Activated CD4-positive, alpha-beta T cell treated with anti-CD3 and anti-CD28 coated beads, Interleukin-2, Interleukin-6, amounts not matched to agents 100 ng/mL and 50 ng/mL, durations not matched to agents 16 hours and 8 hours (primary cell): ENCODE data around the gene TGFB2.

Source experiments
- DNase-seq: peaks from one replicate; pipeline ENCODE4 v3.0.0-alpha.2; 2020

Gene TGFB2

GRCh38 chr1:218394989-218395388 is 49.9 kb downstream of the TGFB2 start:
- DNase-seq, result no peak

DNA sequence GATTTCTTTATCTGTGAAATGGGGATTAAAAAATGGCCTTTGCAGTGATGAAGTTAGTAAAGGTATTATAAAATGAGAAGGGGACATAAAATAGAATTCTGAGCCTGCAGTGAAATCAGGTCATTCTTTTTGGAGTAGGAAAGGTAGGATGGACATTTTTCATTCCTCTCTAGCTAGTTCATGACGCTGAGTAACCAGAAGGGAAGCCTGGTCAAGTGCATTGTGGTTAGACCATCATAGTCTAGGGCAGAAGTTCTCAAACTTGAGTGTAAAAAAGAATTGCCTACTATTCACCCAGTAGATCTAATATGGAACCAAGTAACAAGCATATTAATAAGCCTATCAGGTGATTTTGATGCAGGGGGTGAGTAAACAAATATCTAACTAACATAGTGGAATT is 50.8 kb downstream of the TGFB2 start:
- no peak for DNase-seq

GRCh38 chr1:218397752-218398339 is 52.7 kb downstream of the TGFB2 start:
- DNase-seq, result no peak

DNA sequence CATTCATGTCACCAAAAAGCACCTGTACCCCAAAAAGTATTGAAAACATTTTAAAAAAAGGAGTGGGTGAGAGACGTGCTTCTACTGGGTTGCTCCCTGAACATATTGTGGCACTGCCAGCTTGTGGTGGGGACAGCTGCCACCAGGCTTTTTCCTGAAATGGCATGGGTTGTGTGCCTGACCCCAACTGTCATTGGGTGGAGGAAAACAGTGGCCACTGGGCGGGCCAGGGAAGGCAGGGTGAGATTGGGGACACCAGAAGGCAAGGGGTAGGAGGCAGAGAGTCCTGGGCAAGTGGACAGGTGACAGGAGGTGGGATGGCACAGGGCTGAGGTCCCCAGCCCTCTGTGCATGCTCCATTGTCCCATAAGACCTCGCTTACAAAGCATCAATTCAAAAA is 55.5 kb downstream of the TGFB2 start:
- no peak for DNase-seq

DNA sequence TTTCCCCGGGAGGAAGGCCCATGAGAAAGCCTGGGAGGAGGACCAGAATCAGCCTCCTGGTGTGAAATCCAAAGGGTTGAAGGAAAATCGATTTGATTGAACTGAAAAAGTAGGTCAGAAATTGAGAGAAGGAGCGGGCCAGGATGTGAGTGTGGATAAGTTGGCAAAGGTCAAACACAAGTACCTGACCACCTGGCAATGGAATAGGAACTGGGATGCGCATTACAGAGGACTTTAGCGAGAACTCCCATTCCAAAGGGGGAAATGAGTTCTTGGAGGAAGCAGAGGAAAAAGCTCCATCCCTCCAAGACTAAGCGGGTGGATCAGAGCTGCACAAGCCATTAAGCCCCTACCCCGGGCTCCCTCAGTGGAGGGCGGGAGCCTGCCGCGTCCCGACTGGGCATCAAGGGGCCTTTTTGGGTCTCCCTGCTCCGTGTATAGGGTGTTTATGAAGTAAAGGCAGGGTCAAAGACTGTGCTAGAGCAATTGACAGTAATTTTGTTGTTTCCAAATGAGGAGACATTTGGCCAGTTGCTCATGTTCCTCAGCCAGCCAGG is 56.4 kb downstream of the TGFB2 start:
- DNase-seq, result no peak

DNA sequence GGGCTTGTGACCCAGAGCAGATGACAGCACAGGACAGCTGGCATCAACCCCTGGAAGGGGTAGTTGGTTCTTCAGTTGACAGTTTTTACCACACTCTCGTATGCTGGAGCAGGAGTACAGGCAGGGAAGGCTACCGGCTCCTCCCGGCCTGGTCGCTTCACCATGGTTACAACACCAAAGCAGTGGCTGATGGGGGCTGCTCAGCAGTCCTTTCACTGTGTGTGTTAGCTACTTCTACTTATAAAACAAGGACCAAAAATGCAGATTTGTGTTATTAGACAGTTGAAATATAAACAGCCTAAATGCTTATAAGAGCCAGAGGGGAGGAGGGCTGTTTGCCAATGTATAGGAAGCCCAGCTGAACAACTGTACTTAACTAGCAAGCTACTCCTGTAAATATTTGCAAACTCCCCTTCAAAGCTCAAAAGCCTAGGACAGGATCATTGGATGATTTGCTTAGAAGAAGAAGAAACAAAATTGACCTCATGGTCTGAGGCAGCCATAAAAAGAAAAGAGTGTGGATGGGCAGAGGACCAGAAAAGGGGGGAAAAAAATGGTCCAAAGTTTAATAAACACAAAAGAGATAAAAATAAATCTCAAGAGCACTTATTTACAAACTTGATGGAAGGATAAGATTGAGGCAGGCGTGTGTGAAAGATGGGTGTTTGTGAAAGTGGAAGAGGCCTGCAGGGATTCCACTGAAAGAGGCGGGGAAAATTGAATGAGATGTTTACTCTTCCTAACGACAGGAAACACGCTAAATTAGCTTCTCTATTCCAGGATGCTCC is 57.1 kb downstream of the TGFB2 start:
- DNase-seq, result no peak

DNA sequence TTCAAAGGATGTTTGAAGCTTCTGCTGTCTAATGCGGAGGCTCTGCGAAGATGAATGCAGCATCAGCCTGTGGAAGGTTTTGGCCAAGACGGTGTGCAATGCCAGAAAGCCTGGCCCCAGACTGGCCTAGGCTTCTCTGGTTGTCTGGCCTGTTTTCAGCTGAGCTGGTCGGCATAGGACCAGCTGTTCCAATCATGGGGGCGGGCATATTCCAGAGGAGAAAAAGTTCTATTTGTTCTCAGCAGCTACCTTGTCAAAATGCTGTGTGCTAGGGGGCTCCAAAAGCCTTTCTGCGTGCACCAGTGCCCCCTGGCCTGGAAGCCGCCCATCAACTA is 57.6 kb downstream of the TGFB2 start:
- DNase-seq, result no peak

DNA sequence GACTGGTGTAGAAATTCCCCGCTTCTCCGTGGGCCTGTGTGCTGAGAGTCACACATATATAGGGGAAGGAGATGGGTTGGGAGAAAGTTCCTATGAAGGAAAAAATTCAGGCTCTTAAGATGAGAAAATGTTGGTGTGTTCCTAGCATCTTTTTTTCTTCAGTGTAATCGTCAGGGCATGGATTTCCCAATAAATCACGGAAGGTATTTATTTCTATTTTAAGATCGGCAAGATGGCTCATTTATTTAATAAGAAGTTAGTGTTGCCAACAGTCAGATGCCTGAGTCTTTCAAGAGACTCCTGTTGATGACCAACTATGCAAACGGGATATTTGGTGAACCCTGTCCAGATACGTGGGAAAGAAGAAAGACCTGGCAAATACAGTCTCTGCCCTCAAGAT is 58.2 kb downstream of the TGFB2 start:
- no peak for DNase-seq

- no peak for DNase-seq
Measured at GRCh38 chr1:218407630-218408029, 62.5 kb downstream of the TGFB2 start.

GRCh38 chr1:218408135-218408534 is 63.0 kb downstream of the TGFB2 start:
- DNase-seq, result no peak

DNA sequence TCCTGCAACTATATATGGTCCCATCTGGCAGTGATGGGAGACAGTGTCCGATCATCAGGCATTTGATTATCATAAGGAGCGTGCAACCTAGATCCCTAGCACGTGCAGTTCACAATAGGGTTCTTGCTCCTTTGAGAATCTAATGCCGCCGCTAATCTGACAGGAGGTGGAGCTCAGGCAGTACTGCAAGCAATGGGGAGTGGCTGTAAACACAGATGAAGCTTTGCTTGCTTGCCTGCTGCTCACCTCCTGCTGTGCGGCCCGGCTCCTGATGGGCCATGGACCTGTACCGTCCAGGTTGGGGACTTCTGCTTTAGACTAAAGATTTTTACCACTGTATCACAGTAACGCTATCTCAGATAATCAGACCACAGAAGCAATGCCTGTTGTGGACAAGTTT is 63.8 kb downstream of the TGFB2 start:
- DNase-seq, result no peak

GRCh38 chr1:218409946-218410510 is 64.9 kb downstream of the TGFB2 start:
- DNase-seq, result no peak

GRCh38 chr1:218411101-218411500 is 66.0 kb downstream of the TGFB2 start:
- no peak for DNase-seq

DNA sequence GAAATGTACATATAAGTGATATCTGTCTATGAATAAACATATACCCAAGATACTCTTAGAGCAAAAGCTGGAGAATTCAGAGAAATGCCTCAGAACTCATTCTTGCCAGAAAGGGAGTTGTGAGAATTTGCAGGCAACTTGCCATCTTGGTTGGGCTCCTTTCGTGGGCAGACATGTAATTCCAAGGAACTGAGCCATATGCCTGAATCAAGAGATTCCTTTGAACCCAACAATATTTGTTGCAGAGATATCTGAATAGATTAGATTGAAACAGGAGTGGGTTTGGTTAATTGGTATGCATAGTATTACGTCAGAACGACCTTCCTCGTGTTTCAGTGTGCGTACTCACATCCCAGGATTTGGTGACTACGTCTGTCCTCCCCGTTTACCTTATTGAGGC is 67.0 kb downstream of the TGFB2 start:
- no peak for DNase-seq

DNA sequence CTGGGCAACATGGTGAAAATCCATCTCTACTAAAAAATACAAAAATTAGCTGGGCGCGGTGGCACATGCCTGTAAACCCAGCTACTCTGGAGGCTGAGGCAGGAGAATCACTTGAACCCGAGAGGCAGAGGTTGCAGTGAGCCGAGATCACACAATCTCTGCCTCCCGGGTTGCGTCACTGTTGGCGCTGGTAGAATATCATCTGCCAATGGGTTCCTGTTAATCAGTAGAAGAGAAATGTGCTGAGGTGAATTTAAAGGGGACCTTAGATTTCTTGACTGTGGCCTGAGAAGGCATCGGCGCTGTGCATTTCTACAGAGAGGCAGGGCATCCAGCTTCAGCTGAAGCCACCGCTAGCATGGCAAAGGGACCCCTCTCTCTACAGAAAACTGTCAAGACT is 68.0 kb downstream of the TGFB2 start:
- DNase-seq, result no peak

GRCh38 chr1:218414060-218414728 is 69.1 kb downstream of the TGFB2 start:
- no peak for DNase-seq

DNA sequence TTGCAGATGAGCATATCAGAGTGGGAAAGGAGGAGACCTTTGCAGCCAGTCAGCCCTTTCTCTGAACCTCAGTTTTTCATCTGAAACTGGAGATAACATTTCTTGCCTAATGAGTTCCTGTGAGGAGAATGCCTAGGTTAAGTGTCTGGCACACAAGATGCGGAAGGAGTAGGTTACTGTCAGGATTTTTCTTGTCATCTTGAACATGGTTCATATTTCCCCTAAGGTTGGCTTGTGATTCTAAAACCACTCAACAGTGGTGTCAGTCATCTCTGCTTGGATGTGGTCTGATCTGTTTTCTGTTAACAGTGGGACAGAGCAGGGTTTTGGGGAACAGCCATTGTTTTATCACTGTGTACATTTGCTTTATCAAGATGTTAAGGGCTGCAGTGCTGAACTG is 70.6 kb downstream of the TGFB2 start:
- no peak for DNase-seq

GRCh38 chr1:218421531-218421930 is 76.4 kb downstream of the TGFB2 start:
- no peak for DNase-seq

- DNase-seq, result no peak
Measured at GRCh38 chr1:218424502-218424901, 79.4 kb downstream of the TGFB2 start.

GRCh38 chr1:218425647-218426342 is 80.7 kb downstream of the TGFB2 start:
- no peak for DNase-seq

DNA sequence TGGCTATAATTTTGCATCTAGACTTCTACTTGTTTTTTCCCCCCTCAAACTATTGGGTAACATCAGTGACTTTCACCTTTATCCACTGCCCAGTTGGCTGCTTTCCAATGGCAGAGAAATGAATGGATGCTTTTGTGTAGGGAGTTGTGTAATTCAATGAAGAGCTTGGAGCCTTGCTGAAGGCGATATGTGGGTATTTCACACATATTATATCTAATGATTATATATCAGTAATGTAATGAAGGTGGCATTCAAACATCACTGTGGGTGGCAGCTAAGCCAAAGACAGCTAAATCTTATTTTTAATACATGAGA is 81.2 kb downstream of the TGFB2 start:
- no peak for DNase-seq

DNA sequence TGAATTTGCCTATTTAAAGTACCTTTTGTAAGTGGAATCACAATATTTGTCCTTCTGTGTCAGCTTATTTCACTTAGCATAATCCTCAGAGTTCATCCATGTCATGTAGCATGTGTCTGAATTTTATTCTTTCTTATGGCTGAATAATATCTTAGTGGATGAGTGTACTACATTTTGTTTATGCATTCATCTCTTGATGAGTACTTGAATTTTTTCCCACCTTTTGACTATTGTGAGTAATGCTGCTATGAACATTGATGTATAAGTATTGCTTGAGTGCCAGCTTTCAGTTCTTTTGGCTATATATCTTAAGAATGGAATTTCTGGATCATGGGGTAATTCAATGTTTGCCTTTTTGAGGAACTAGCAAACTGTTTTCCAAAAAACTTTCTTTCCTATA is 84.2 kb downstream of the TGFB2 start:
- DNase-seq, result no peak

GRCh38 chr1:218430346-218430745 is 85.2 kb downstream of the TGFB2 start:
- DNase-seq, result no peak
